Cardiac muscle cell (in vitro differentiated cells and primary cell): ENCODE measurements around the gene CELF2. TPM values are rescaled to one million over a fixed set of nuclear protein-coding genes. Genes with fewer than 3 reads are reported as not detected.

Source experiments
- DNase-seq, 2 donors: peaks; one replicate each; pipeline versions ENCODE4 v3.0.0 to v3.0.0-alpha.2; 2010 to 2017; ENCODE audit warnings: low read depth in 1 of 2, low spot score in 1 of 2
- H3K27ac ChIP-seq: fragments of 200-600 bp; sonication (generic); 2 replicates; pipeline ENCODE4 v1.5.1; 2016
- H3K27me3 ChIP-seq: fragments of 200-600 bp; sonication (generic); 2 replicates; pipeline ENCODE4 v1.6.0; 2016; ENCODE audit warnings: control low read depth
- H3K36me3 ChIP-seq: fragments of 200-600 bp; sonication (generic); 2 replicates; pipeline ENCODE4 v1.5.1; 2016; ENCODE audit warnings: control low read depth
- H3K4me1 ChIP-seq: fragments of 200-600 bp; sonication (generic); 2 replicates; pipeline ENCODE4 v1.8.1; 2017; ENCODE audit warnings: low read depth, mild to moderate bottlenecking, mixed run types
- H3K4me3 ChIP-seq: fragments of 200-600 bp; sonication (generic); 2 replicates; pipeline ENCODE4 v1.5.1; 2016; ENCODE audit warnings: mild to moderate bottlenecking
- H3K9me3 ChIP-seq: fragments of 200-600 bp; sonication (generic); 2 replicates; pipeline ENCODE4 v1.5.1; 2017; ENCODE audit warnings: low read depth, mild to moderate bottlenecking, control low read depth
- CTCF ChIP-seq: IDR thresholded peaks from 2 replicates; pipeline ENCODE4 v1.5.1; 2012; ENCODE audit warnings: low read depth, mild to moderate bottlenecking, low read length
- polyA plus RNA-seq: library from polyadenylated mRNA; unstranded; fragments of >200 nt; fragmentation: Nextera tagmentation; extraction: Ambion mirVana; gene quantifications from 2 replicates; pipeline ENCODE4 v1.2.1, GENCODE V29; 2016
- total RNA-seq: library from RNA; depleted of rRNA; stranded (reverse); fragments of >200 nt; gene quantifications from 2 replicates; pipeline ENCODE4 v1.2.3, GENCODE V29; 2016

CELF2 gene
- total and polyA plus RNA-seq, 2 experiments from 2014 or later: 66.9 to 82.7 TPM

- Histone ChIP-seq H3K4me3 (no peak overlapping the region), H3K27me3 (no peaks in the 10 kb centered on the region), H3K4me1 (peaks cover 22% of the 10 kb centered on the region), H3K27ac (no peak overlapping the region), H3K36me3 (no peaks in the 10 kb centered on the region), H3K9me3 (no peaks in the 10 kb centered on the region)
- DNase-seq: no peak
- TF ChIP-seq CTCF: no peak
These were observed 47.9 kb downstream of the CELF2 start for GRCh38 chr10:11065567-11065966.

- Histone ChIP-seq H3K27ac (peak overlapping the region; percentile 36), H3K36me3 (no peaks in the 10 kb centered on the region), H3K27me3 (no peaks in the 10 kb centered on the region), H3K4me3 (no peak overlapping the region), H3K9me3 (no peaks in the 10 kb centered on the region), H3K4me1 (peaks cover 23% of the 10 kb centered on the region)
- DNase-seq: no peak
- no peak for TF ChIP-seq CTCF
These were observed 48.8 kb downstream of the CELF2 start for GRCh38 chr10:11066520-11066919.

GRCh38 chr10:11068861-11069633 is 51.4 kb downstream of the CELF2 start:
- no peak overlapping the region for H3K27ac ChIP-seq
- no peaks in the 10 kb centered on the region for H3K27me3 ChIP-seq
- peaks cover 38% of the 10 kb centered on the region for H3K4me1 ChIP-seq
- no peak for DNase-seq
- no peaks in the 10 kb centered on the region for H3K36me3 ChIP-seq
- H3K4me3 ChIP-seq: no peak overlapping the region
- no peak for TF ChIP-seq CTCF
- H3K9me3 ChIP-seq: no peaks in the 10 kb centered on the region

GRCh38 chr10:11073410-11073809 is 55.7 kb downstream of the CELF2 start:
- no peak for TF ChIP-seq CTCF
- H3K27me3 ChIP-seq: no peaks in the 10 kb centered on the region
- no peak overlapping the region for H3K4me3 ChIP-seq
- no peaks in the 10 kb centered on the region for H3K36me3 ChIP-seq
- H3K9me3 ChIP-seq: no peaks in the 10 kb centered on the region
- no peak for DNase-seq
- peak overlapping the region; percentile 3 for H3K27ac ChIP-seq
- peaks cover 42% of the 10 kb centered on the region for H3K4me1 ChIP-seq

GRCh38 chr10:11074536-11075267 is 57.0 kb downstream of the CELF2 start:
- Histone ChIP-seq H3K4me3 (no peak overlapping the region), H3K27ac (peak overlapping the region; percentile 3), H3K36me3 (no peaks in the 10 kb centered on the region), H3K4me1 (peaks cover 42% of the 10 kb centered on the region), H3K9me3 (no peaks in the 10 kb centered on the region), H3K27me3 (no peaks in the 10 kb centered on the region)
- TF ChIP-seq CTCF: no peak
- no peak for DNase-seq
